HepG2 (cell line): ENCODE results near the gene C2orf80. TPM values are rescaled to one million over a fixed set of nuclear protein-coding genes. Genes with fewer than 3 reads are reported as not detected.
A peak's percentile ranks its signal among the peaks of the same experiment; 100 is the strongest.

Experiments
- AKNA ChIP-seq: sonication (generic); formaldehyde crosslinking; IDR thresholded peaks from 2 replicates; pipeline ENCODE4 v1.4.0; 2020; ENCODE audit warnings: missing genetic modification reagents, borderline replicate concordance
- CBX5 ChIP-seq: sonication (generic); formaldehyde crosslinking; IDR thresholded peaks from 2 replicates; pipeline ENCODE4 v1.4.0; 2020; ENCODE audit warnings: missing genetic modification reagents, borderline replicate concordance
- CCAR2 ChIP-seq: fragments of 200-400 bp; formaldehyde crosslinking; optimal IDR thresholded peaks from 2 replicates; pipeline ENCODE3; 2018; ENCODE audit warnings: low read depth, mild to moderate bottlenecking, low read length, moderate library complexity
- NR0B2 ChIP-seq: sonication (generic); formaldehyde crosslinking; IDR thresholded peaks from 2 replicates; pipeline ENCODE4 v1.4.0; 2020; ENCODE audit warnings: mild to moderate bottlenecking, missing genetic modification reagents
- SNAPC5 ChIP-seq: sonication (generic); formaldehyde crosslinking; IDR thresholded peaks from 2 replicates; pipeline ENCODE4 v1.8.1; 2023; ENCODE audit warnings: mild to moderate bottlenecking, missing genetic modification reagents, borderline replicate concordance
- SNRNP70 ChIP-seq: fragments of 200-400 bp; formaldehyde crosslinking; IDR thresholded peaks from 2 replicates; pipeline ENCODE4 v1.6.1; 2017; ENCODE audit warnings: mild to moderate bottlenecking, low read depth, low read length, moderate library complexity
- TRIM22 ChIP-seq: fragments of 450-650 bp; IDR thresholded peaks from 2 replicates; pipeline ENCODE4 v1.6.1; 2017
- ZNF335 ChIP-seq: sonication (generic); formaldehyde crosslinking; IDR thresholded peaks from 2 replicates; pipeline ENCODE4 v1.4.0; 2020; ENCODE audit warnings: missing genetic modification reagents
- ZNF337 ChIP-seq: sonication (generic); formaldehyde crosslinking; IDR thresholded peaks from 2 replicates; pipeline ENCODE4 v1.5.1; 2020; ENCODE audit warnings: missing genetic modification reagents, low read depth, mild to moderate bottlenecking, borderline replicate concordance
- ZNF510 ChIP-seq: sonication (generic); formaldehyde crosslinking; IDR thresholded peaks from 2 replicates; pipeline ENCODE4 v1.4.0; 2020; ENCODE audit warnings: low read depth, mild to moderate bottlenecking, missing genetic modification reagents
- ZNF720 ChIP-seq: sonication (generic); formaldehyde crosslinking; IDR thresholded peaks from 2 replicates; pipeline ENCODE4 v1.4.0; 2020; ENCODE audit warnings: missing genetic modification reagents
- ZNF782 ChIP-seq: sonication (generic); formaldehyde crosslinking; IDR thresholded peaks from 2 replicates; pipeline ENCODE4 v1.4.0; 2020; ENCODE audit warnings: missing genetic modification reagents, mild to moderate bottlenecking, borderline replicate concordance
- polyA plus RNA-seq, 8 experiments: library from polyadenylated mRNA; depleted of rRNA in 3 of 8; stranded (reverse) in 7 of 8; unstranded in 1 of 8; fragments of >200 nt; fragmentation: Illumina TruSeq in 4 of 8; extraction: Trizol in 4 of 8; gene quantifications; 2 replicates each; pipeline versions ENCODE4 v1.2.1 to v1.2.3, GENCODE V29; 2011 to 2016; ENCODE audit warnings: low read depth in 4 of 8, missing spikeins in 1 of 8, mixed read lengths in 1 of 8; ENCODE audit not compliant: insufficient read depth in 1 of 8
- total RNA-seq, 5 experiments: library from RNA; depleted of rRNA; stranded (reverse); fragments of >200 nt; fragmentation: Illumina TruSeq; extraction: Trizol; gene quantifications; 2 replicates each; pipeline ENCODE4 v1.2.3, GENCODE V29; 2016; ENCODE audit warnings: low read depth in 1 of 5
- TF ChIP-seq, protein P1 (sequence below): sonication (generic); formaldehyde crosslinking; IDR thresholded peaks from 2 replicates; pipeline ENCODE4 v1.5.0; 2020; ENCODE audit warnings: missing genetic modification reagents
- TF ChIP-seq, protein P2 (sequence below): sonication (generic); formaldehyde crosslinking; IDR thresholded peaks from 2 replicates; pipeline ENCODE4 v1.4.0; 2020; ENCODE audit warnings: missing genetic modification reagents
- TF ChIP-seq, protein P3 (sequence below): sonication (generic); formaldehyde crosslinking; IDR thresholded peaks from 2 replicates; pipeline ENCODE4 v1.5.0; 2020; ENCODE audit warnings: missing genetic modification reagents

The C2orf80 gene
- total and polyA plus RNA-seq, 2 of the 13 experiments (the other 11 are each of a cell fraction or from before 2014, with no cell fraction given), result not detected

- TF ChIP-seq NR0B2 (CRISPR knock-in tag) (no peak), TRIM22 (no peak), ZNF510 (CRISPR knock-in tag) (no peak), SNAPC5 (CRISPR knock-in tag) (no peak), ZNF337 (no peak), ZNF335 (CRISPR knock-in tag) (peak; percentile 29; the same call in 1 of the 2 replicates), ZNF720 (CRISPR knock-in tag) (no peak), AKNA (CRISPR knock-in tag) (no peak), CBX5 (CRISPR knock-in tag) (peak; percentile 82; the same call in 1 of the 2 replicates), ZNF782 (CRISPR knock-in tag) (no peak), SNRNP70 (no peak), CCAR2 (no peak)
- TF ChIP-seq, protein P1, sequence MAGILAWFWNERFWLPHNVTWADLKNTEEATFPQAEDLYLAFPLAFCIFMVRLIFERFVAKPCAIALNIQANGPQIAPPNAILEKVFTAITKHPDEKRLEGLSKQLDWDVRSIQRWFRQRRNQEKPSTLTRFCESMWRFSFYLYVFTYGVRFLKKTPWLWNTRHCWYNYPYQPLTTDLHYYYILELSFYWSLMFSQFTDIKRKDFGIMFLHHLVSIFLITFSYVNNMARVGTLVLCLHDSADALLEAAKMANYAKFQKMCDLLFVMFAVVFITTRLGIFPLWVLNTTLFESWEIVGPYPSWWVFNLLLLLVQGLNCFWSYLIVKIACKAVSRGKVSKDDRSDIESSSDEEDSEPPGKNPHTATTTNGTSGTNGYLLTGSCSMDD (CRISPR knock-in tag), result no peak
- TF ChIP-seq, protein P2, sequence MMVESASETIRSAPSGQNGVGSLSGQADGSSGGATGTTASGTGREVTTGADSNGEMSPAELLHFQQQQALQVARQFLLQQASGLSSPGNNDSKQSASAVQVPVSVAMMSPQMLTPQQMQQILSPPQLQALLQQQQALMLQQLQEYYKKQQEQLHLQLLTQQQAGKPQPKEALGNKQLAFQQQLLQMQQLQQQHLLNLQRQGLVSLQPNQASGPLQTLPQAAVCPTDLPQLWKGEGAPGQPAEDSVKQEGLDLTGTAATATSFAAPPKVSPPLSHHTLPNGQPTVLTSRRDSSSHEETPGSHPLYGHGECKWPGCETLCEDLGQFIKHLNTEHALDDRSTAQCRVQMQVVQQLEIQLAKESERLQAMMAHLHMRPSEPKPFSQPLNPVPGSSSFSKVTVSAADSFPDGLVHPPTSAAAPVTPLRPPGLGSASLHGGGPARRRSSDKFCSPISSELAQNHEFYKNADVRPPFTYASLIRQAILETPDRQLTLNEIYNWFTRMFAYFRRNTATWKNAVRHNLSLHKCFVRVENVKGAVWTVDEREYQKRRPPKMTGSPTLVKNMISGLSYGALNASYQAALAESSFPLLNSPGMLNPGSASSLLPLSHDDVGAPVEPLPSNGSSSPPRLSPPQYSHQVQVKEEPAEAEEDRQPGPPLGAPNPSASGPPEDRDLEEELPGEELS, result peak; percentile 88
- TF ChIP-seq, protein P3, sequence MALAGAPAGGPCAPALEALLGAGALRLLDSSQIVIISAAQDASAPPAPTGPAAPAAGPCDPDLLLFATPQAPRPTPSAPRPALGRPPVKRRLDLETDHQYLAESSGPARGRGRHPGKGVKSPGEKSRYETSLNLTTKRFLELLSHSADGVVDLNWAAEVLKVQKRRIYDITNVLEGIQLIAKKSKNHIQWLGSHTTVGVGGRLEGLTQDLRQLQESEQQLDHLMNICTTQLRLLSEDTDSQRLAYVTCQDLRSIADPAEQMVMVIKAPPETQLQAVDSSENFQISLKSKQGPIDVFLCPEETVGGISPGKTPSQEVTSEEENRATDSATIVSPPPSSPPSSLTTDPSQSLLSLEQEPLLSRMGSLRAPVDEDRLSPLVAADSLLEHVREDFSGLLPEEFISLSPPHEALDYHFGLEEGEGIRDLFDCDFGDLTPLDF (CRISPR knock-in tag), result no peak
These were observed 46.7 kb downstream of the C2orf80 start (continued) for GRCh38 chr2:208142925-208143799.
